Measurements from ENCODE around the gene SEC14L2. TPM values are rescaled to one million over a fixed set of nuclear protein-coding genes. Genes with fewer than 3 reads are reported as not detected.

Gene SEC14L2
- total RNA-seq, 1 experiment from 2014 or later: 33.5 TPM

DNA sequence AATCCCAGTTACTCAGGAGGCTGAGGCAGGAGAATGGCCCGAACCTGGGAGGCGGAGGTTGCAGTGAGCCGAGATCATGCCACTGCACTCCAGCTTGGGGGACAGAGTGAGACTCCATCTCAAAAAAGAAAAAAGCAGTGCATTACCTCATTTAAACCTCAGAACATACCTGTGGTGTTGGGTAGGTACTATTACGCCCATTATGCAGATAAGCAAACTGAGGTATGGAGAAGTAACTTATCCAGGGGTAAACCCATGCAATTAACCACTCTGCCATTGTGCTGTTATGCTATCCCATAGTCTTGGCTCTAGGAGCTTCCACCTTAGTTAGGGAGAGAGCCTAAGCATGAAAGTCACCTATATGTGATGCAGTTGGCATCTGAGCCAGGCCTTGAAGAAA lies 77.3 kb downstream of the SEC14L2 start:
- Histone ChIP-seq H3K27me3 (ENCODE audit: insufficient read depth, low read length) (peaks cover 10% of the 10 kb centered on the region; the same call in 1 of the 2 replicates), H3K4me2 (ENCODE audit: low read length) (no peak overlapping the region), H4K20me1 (ENCODE audit: insufficient read depth) (no peaks in the 10 kb centered on the region), H3K9me2 (ENCODE audit: insufficient read depth) (no peaks in the 10 kb centered on the region), H3K4me1 (ENCODE audit: control insufficient read depth in 1 of 2, insufficient read depth in 2 of 2, low read length in 2 of 2) (no peaks in the 10 kb centered on the region), H3K79me2 (ENCODE audit: insufficient read depth, low read length) (no peaks in the 10 kb centered on the region), H3K9ac (ENCODE audit: low read length) (no peak overlapping the region), H3K27ac (ENCODE audit: low read depth, low read length) (no peak overlapping the region), H3K36me3 (ENCODE audit: control insufficient read depth in 1 of 2, insufficient read depth in 2 of 2, low read length in 2 of 2) (no peaks in the 10 kb centered on the region), H3K9me3 (ENCODE audit: control insufficient read depth in 1 of 2, insufficient read depth in 1 of 2, low read depth in 1 of 2, low read length in 2 of 2) (no peaks in the 10 kb centered on the region), H2AFZ (ENCODE audit: low read depth, low read length, poor library complexity, severe bottlenecking) (no peak overlapping the region), H3K4me3 (replicated peaks in 1 of 2; ENCODE audit: low read depth in 1 of 2, low read length in 2 of 2) (no peak overlapping the region)
- ChIA-PET RAD21 (ENCODE audit: low non-redundant PET in 1 of 2, low total read pairs in 2 of 2, uncharacterized antibody in 2 of 2, unreplicated experiment in 2 of 2) (no interaction called here), POLR2A (no interaction called here), CTCF (no interaction called here)
- no TSS peak for BruUV-seq (replicated peaks)
- DNase-seq (ENCODE audit: low read depth, low spot score) (no peak), ATAC-seq (no peak)
- TF ChIP-seq SIN3A (IDR thresholded peaks at IDR 0.05; ENCODE audit: low read depth) (no peak), SRF (IDR thresholded peaks at IDR 0.05; ENCODE audit: low read depth) (no peak), EZH2phosphoT487 (IDR thresholded peaks at IDR 0.05; ENCODE audit: borderline replicate concordance) (no peak), POLR2A (IDR thresholded peaks at IDR 0.05; ENCODE audit: borderline replicate concordance, extremely low read depth, insufficient read depth, insufficient read length) (no peak), JUND (IDR thresholded peaks at IDR 0.05) (no peak), YY1 (IDR thresholded peaks at IDR 0.05; ENCODE audit: extremely low read depth, insufficient replicate concordance, low read depth, low read length) (no peak), SP1 (IDR thresholded peaks at IDR 0.05; ENCODE audit: low read depth) (no peak), CBX3 (IDR thresholded peaks at IDR 0.05; ENCODE audit: low read depth) (no peak), EGR1 (IDR thresholded peaks at IDR 0.05; ENCODE audit: low read depth) (no peak), FOSL1 (IDR thresholded peaks at IDR 0.05; ENCODE audit: low read depth) (no peak), POLR2AphosphoS5 (IDR thresholded peaks at IDR 0.05; ENCODE audit: low read depth, low read length) (no peak), CEBPB (IDR thresholded peaks at IDR 0.05; ENCODE audit: low read depth) (no peak), ZFX (IDR thresholded peaks at IDR 0.05) (no peak)
- TF ChIP-seq, protein P1, sequence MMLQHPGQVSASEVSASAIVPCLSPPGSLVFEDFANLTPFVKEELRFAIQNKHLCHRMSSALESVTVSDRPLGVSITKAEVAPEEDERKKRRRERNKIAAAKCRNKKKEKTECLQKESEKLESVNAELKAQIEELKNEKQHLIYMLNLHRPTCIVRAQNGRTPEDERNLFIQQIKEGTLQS (IDR thresholded peaks at IDR 0.05): no peak
- TF ChIP-seq, protein P2, sequence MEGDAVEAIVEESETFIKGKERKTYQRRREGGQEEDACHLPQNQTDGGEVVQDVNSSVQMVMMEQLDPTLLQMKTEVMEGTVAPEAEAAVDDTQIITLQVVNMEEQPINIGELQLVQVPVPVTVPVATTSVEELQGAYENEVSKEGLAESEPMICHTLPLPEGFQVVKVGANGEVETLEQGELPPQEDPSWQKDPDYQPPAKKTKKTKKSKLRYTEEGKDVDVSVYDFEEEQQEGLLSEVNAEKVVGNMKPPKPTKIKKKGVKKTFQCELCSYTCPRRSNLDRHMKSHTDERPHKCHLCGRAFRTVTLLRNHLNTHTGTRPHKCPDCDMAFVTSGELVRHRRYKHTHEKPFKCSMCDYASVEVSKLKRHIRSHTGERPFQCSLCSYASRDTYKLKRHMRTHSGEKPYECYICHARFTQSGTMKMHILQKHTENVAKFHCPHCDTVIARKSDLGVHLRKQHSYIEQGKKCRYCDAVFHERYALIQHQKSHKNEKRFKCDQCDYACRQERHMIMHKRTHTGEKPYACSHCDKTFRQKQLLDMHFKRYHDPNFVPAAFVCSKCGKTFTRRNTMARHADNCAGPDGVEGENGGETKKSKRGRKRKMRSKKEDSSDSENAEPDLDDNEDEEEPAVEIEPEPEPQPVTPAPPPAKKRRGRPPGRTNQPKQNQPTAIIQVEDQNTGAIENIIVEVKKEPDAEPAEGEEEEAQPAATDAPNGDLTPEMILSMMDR (IDR thresholded peaks at IDR 0.05 in 2 of 3, conservative IDR thresholded peaks at IDR 0.05 in 1 of 3; ENCODE audit: borderline replicate concordance in 1 of 3, insufficient read depth in 1 of 3, low read depth in 2 of 3, low read length in 2 of 3): no peak
- TF ChIP-seq, protein P3, sequence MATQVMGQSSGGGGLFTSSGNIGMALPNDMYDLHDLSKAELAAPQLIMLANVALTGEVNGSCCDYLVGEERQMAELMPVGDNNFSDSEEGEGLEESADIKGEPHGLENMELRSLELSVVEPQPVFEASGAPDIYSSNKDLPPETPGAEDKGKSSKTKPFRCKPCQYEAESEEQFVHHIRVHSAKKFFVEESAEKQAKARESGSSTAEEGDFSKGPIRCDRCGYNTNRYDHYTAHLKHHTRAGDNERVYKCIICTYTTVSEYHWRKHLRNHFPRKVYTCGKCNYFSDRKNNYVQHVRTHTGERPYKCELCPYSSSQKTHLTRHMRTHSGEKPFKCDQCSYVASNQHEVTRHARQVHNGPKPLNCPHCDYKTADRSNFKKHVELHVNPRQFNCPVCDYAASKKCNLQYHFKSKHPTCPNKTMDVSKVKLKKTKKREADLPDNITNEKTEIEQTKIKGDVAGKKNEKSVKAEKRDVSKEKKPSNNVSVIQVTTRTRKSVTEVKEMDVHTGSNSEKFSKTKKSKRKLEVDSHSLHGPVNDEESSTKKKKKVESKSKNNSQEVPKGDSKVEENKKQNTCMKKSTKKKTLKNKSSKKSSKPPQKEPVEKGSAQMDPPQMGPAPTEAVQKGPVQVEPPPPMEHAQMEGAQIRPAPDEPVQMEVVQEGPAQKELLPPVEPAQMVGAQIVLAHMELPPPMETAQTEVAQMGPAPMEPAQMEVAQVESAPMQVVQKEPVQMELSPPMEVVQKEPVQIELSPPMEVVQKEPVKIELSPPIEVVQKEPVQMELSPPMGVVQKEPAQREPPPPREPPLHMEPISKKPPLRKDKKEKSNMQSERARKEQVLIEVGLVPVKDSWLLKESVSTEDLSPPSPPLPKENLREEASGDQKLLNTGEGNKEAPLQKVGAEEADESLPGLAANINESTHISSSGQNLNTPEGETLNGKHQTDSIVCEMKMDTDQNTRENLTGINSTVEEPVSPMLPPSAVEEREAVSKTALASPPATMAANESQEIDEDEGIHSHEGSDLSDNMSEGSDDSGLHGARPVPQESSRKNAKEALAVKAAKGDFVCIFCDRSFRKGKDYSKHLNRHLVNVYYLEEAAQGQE (IDR thresholded peaks at IDR 0.05; ENCODE audit: low read depth): no peak
- TF ChIP-seq, protein P4, sequence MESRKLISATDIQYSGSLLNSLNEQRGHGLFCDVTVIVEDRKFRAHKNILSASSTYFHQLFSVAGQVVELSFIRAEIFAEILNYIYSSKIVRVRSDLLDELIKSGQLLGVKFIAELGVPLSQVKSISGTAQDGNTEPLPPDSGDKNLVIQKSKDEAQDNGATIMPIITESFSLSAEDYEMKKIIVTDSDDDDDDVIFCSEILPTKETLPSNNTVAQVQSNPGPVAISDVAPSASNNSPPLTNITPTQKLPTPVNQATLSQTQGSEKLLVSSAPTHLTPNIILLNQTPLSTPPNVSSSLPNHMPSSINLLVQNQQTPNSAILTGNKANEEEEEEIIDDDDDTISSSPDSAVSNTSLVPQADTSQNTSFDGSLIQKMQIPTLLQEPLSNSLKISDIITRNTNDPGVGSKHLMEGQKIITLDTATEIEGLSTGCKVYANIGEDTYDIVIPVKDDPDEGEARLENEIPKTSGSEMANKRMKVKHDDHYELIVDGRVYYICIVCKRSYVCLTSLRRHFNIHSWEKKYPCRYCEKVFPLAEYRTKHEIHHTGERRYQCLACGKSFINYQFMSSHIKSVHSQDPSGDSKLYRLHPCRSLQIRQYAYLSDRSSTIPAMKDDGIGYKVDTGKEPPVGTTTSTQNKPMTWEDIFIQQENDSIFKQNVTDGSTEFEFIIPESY (IDR thresholded peaks at IDR 0.05; ENCODE audit: extremely low read depth, insufficient replicate concordance, low read length): no peak
- TF ChIP-seq, protein P5, sequence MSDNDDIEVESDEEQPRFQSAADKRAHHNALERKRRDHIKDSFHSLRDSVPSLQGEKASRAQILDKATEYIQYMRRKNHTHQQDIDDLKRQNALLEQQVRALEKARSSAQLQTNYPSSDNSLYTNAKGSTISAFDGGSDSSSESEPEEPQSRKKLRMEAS (IDR thresholded peaks at IDR 0.05): no peak
- intact Hi-C loops (cut with micrococcal nuclease): no loop called here

Data from HCT116 (cell line).